ENCODE measurements around the gene LPAR5.

DNA sequence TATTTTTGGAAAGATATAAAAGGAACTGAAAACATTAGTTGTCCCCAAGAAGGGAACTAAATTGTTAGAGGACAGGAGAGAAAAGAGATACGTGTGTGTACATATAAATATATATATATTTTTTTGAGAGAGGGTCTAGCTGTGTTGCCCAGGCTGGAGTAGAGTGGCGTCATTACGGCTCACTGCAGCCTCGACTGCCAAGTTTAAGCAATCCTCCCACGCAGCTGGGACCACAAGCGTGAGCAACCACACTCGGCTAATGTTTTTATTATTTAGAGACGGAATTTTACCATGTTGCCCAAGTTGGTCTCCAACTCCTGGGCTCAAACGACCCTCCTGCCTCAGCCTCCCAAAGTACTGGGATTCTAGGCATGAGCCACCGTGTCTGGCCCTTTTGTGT lies 51.5 kb downstream of the LPAR5 start:
- TF ChIP-seq CTCF (IDR thresholded peaks at IDR 0.05) (no peak), POLR2A (IDR thresholded peaks at IDR 0.05) (no peak)
